Mononuclear cell (primary cell): Measurements from ENCODE around the gene FLYWCH1. TPM values are rescaled to one million over a fixed set of nuclear protein-coding genes. Genes with fewer than 3 reads are reported as not detected.

Experiments
- H3K27me3 ChIP-seq: 2 replicates; pipeline ENCODE4 v1.6.0; 2011; ENCODE audit warnings: low read length, control low read depth; ENCODE audit not compliant: insufficient read depth
- H3K4me1 ChIP-seq: 2 replicates; pipeline ENCODE4 v1.5.1; 2011; ENCODE audit warnings: mild to moderate bottlenecking, low read length, control low read depth; ENCODE audit not compliant: insufficient read depth
- H3K4me3 ChIP-seq: 2 replicates; pipeline ENCODE4 v1.5.1; 2011; ENCODE audit warnings: mild to moderate bottlenecking, low read length, moderate library complexity
- H3K9me3 ChIP-seq: 2 replicates; pipeline ENCODE4 v1.5.1; 2011; ENCODE audit warnings: low read depth, mild to moderate bottlenecking, control low read depth, low read length
- total RNA-seq: library from RNA; depleted of rRNA; stranded (reverse); fragments of >200 nt; gene quantifications from one replicate; pipeline ENCODE4 v1.2.3, GENCODE V29; 2012

The FLYWCH1 gene
- total RNA-seq, 1 donor = 15.7 TPM

GRCh38 chr16:2884041-2884451 is 27.7 kb upstream of the FLYWCH1 start:
- Histone ChIP-seq H3K9me3 (no peaks in the 10 kb centered on the region), H3K4me1 (peaks cover 17% of the 10 kb centered on the region), H3K4me3 (no peak overlapping the region), H3K27me3 (no peaks in the 10 kb centered on the region)

GRCh38 chr16:2894231-2894630 is 17.5 kb upstream of the FLYWCH1 start:
- Histone ChIP-seq H3K4me1 (peaks cover 3% of the 10 kb centered on the region), H3K27me3 (no peaks in the 10 kb centered on the region)

GRCh38 chr16:2895813-2896212 is 15.9 kb upstream of the FLYWCH1 start:
- H3K4me1 ChIP-seq = peaks cover 3% of the 10 kb centered on the region
- no peak overlapping the region for H3K4me3 ChIP-seq
- H3K9me3 ChIP-seq = no peaks in the 10 kb centered on the region

More at GRCh38 chr16:2894231-2894630, 17.5 kb upstream of the FLYWCH1 start:
- H3K4me3 ChIP-seq = no peak overlapping the region
- no peaks in the 10 kb centered on the region for H3K9me3 ChIP-seq

GRCh38 chr16:2896480-2897010 is 15.2 kb upstream of the FLYWCH1 start:
- no peaks in the 10 kb centered on the region for H3K27me3 ChIP-seq
- no peak overlapping the region for H3K4me3 ChIP-seq
- no peaks in the 10 kb centered on the region for H3K9me3 ChIP-seq
- peaks cover 3% of the 10 kb centered on the region for H3K4me1 ChIP-seq

More at GRCh38 chr16:2895813-2896212, 15.9 kb upstream of the FLYWCH1 start:
- H3K27me3 ChIP-seq = no peaks in the 10 kb centered on the region

GRCh38 chr16:2897110-2897509 is 14.6 kb upstream of the FLYWCH1 start:
- Histone ChIP-seq H3K4me1 (peaks cover 3% of the 10 kb centered on the region), H3K9me3 (no peaks in the 10 kb centered on the region), H3K4me3 (no peak overlapping the region), H3K27me3 (no peaks in the 10 kb centered on the region)

GRCh38 chr16:2898831-2899563 is 12.7 kb upstream of the FLYWCH1 start:
- no peaks in the 10 kb centered on the region for H3K9me3 ChIP-seq
- H3K4me3 ChIP-seq = no peak overlapping the region
- no peaks in the 10 kb centered on the region for H3K27me3 ChIP-seq
- H3K4me1 ChIP-seq = peaks cover 9% of the 10 kb centered on the region

- Histone ChIP-seq H3K9me3 (no peaks in the 10 kb centered on the region), H3K4me3 (no peak overlapping the region), H3K4me1 (peaks cover 10% of the 10 kb centered on the region), H3K27me3 (no peaks in the 10 kb centered on the region)
Measured at GRCh38 chr16:2899564-2900072, 12.1 kb upstream of the FLYWCH1 start.

- Histone ChIP-seq H3K4me3 (no peak overlapping the region), H3K9me3 (no peaks in the 10 kb centered on the region), H3K27me3 (no peaks in the 10 kb centered on the region)
Measured at GRCh38 chr16:2900526-2901075, 11.1 kb upstream of the FLYWCH1 start.

GRCh38 chr16:2902337-2903130 is 9.2 kb upstream of the FLYWCH1 start:
- Histone ChIP-seq H3K9me3 (no peaks in the 10 kb centered on the region), H3K4me3 (no peak overlapping the region), H3K4me1 (peaks cover 20% of the 10 kb centered on the region), H3K27me3 (no peaks in the 10 kb centered on the region)

More at GRCh38 chr16:2900526-2901075, 11.1 kb upstream of the FLYWCH1 start:
- H3K4me1 ChIP-seq = peaks cover 10% of the 10 kb centered on the region

- Histone ChIP-seq H3K9me3 (no peaks in the 10 kb centered on the region), H3K4me3 (peak overlapping the region; percentile 59), H3K4me1 (peaks cover 19% of the 10 kb centered on the region), H3K27me3 (no peaks in the 10 kb centered on the region)
Measured at GRCh38 chr16:2904100-2904921, 7.4 kb upstream of the FLYWCH1 start.

GRCh38 chr16:2904922-2905240 is 6.8 kb upstream of the FLYWCH1 start:
- Histone ChIP-seq H3K4me3 (peak overlapping the region; percentile 59), H3K27me3 (no peaks in the 10 kb centered on the region), H3K9me3 (no peaks in the 10 kb centered on the region), H3K4me1 (peaks cover 19% of the 10 kb centered on the region)

- Histone ChIP-seq H3K9me3 (no peaks in the 10 kb centered on the region), H3K4me1 (peaks cover 19% of the 10 kb centered on the region), H3K4me3 (peak overlapping the region; percentile 59), H3K27me3 (no peaks in the 10 kb centered on the region)
Measured at GRCh38 chr16:2905241-2905987, 6.3 kb upstream of the FLYWCH1 start.

GRCh38 chr16:2905988-2906387 is 5.7 kb upstream of the FLYWCH1 start:
- Histone ChIP-seq H3K9me3 (no peaks in the 10 kb centered on the region), H3K4me1 (peaks cover 20% of the 10 kb centered on the region), H3K4me3 (no peak overlapping the region), H3K27me3 (no peaks in the 10 kb centered on the region)
